GM19468 (cell line): ENCODE data around the gene TP53I3.
A peak's percentile ranks its signal among the peaks of the same experiment; 100 is the strongest.
"Not testable (repeated sequence)": the region's sequence is repeated elsewhere in the genome, so short reads cannot be mapped to it uniquely, and the experiment has no call there.

ENCODE experiments used
- ATAC-seq: cut with Tn5 transposase; IDR thresholded peaks from one replicate; pipeline ENCODE4 v1.9.1; 2021; ENCODE audit warnings: mild to moderate bottlenecking, moderate library complexity, moderate number of reproducible peaks; ENCODE audit not compliant: unreplicated experiment; ENCODE audit errors: extremely low read depth

The TP53I3 gene

DNA sequence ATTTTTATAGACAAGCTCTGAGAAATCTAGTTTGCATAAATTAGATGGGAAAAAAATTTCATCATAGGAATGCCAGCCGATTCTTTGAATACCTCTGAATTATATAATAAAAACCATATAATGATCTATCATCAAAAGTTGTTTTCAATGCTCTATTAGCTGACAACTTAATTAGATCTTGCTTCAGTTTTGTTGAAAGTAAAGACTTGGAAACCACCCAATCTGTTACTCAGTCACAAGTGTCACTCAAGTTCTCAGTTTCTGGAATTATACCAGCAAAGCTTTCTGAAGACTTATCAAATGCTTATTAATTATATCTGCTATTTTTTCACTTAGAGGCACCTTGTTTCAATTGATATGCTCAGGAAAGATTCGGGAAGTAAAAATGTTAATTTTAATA, 17.4 kb upstream of the TP53I3 start:
- no peak for ATAC-seq

DNA sequence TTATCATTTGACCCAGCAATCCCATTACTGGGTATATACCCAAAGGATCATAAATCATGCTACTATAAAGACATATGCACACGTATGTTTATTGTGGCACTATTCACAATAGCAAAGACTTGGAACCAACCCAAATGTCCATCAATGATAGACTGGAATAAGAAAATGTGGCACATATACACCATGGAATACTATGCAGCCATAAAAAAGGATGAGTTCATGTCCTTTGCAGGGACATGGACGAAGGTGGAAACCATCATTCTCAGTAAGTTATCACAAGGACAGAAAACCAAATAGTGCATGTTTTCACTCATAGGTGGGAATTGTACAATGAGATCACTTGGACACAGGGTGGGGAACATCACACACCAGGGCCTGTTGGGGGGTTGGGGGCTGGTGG, 16.1 kb upstream of the TP53I3 start:
- not testable (repeated sequence) for ATAC-seq

DNA sequence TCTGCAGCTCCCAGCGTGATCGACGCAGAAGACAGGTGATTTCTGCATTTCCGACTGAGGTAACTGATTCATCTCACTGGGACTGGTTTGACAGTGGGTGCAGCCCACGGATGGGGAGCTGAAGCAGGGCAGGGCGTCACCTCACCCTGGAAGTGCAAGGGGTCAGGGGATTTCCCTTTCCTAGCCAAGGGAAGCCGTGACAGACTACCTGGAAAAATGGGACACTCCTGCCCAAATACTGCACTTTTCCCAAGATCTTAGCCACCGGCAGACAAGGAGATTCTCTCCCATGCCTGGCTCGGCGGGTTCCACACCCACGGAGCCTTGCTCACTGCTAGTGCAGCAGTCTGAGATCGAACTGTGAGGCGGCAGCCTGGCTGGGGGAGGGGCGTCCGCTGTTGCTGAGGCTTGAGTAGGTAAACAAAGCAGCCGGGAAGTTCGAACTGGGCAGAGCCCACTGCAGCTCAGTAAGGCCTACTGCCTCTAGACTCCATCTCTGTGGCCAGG, 10.6 kb upstream of the TP53I3 start:
- not testable (repeated sequence) for ATAC-seq

DNA sequence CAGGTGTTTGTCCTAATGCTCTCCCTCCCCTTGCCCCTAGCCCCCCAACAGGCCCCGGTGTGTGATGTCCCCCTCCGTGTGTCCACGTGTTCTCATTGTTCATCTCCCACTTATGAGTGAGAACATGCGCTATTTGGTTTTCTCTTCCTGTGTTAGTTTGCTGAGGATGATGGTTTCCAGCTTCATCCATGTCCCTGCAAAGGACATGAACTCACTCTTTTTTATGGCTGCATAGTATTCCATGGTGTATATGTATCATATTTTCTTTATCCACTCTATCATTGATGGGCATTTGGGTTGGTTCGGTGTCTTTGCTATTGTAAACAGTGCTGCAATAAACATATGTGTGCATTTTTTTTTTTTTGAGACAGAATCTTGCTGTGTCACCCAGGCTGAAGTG, 8.6 kb upstream of the TP53I3 start:
- not testable (repeated sequence) for ATAC-seq

DNA sequence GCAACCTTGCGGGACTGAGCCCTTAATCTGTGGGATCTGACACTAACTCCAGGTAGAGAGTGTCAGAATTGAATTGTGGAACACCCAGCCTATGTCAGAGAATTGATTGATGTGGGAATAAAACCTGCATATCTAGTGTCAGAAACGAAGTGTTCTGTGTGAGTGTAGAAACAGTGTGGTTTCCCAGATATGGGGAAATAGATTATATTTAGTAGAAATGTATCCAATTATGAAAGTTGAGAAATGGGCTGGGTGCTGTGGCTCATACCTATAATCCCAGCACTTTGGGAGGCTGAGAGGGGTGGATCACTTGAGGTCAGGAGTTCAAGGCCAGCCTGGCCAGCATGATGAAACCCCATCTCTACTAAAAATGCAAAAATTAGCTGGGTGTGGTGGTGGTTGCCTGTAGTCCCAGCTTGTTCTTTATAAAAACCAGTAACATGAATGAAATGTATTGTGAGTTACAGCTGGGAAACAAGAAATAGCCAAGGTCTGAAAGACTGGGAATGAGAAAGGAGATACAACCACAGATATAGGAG, 4.3 kb upstream of the TP53I3 start:
- ATAC-seq, result no peak

DNA sequence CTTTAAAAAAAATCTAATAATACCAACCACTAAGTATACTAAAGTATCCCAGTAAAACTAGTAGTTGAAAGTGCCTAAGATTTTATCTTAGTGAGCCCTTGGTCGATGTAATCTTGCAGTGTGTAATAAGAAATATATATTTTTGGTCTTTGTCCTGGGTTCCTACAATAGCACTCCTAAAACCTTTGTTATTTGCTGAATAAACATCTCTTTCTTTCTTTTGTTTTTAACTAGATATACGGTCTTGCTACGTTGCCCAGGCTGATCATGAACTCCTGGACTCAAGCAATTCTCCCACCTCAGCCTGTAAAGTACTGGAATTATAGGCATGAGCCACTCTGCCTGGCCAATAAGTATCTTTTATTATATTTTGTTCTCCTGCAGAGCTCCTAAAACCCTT, 2.4 kb upstream of the TP53I3 start:
- ATAC-seq, result no peak

DNA sequence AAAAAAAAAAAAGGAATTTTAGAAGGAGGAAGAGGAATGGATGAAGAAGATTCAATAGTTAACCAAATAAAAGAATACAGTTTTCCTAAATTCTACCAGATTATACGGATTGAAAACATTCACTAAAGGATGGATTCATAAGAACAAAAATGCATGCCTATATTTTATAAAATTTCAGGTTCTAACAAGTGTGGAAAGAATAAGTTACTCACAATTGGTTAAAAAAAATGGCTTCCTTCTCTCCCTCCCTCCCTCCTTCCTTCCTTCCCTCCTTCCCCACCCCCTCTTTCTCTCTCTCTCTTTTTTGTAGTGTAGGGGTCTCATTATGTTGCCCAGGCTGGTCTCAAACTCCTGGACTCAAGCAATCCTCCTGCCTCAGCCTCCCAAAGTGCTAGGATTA, 1.6 kb upstream of the TP53I3 start:
- no peak for ATAC-seq

DNA sequence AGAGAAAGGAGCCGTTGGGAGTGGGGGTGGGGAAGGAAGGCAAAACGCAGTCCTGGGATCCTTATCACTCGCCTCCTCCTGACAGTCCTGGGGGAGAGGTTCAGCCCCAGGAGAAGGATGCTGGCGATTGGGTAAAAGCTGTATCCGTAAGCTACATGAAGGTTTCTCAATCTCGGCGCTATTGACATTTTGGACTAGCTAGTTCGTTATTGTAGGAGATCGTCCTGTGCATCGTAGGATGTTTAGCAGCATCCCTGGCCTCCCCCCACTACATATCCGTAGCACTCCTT, 511 bp upstream of the TP53I3 start:
- no peak for ATAC-seq

DNA sequence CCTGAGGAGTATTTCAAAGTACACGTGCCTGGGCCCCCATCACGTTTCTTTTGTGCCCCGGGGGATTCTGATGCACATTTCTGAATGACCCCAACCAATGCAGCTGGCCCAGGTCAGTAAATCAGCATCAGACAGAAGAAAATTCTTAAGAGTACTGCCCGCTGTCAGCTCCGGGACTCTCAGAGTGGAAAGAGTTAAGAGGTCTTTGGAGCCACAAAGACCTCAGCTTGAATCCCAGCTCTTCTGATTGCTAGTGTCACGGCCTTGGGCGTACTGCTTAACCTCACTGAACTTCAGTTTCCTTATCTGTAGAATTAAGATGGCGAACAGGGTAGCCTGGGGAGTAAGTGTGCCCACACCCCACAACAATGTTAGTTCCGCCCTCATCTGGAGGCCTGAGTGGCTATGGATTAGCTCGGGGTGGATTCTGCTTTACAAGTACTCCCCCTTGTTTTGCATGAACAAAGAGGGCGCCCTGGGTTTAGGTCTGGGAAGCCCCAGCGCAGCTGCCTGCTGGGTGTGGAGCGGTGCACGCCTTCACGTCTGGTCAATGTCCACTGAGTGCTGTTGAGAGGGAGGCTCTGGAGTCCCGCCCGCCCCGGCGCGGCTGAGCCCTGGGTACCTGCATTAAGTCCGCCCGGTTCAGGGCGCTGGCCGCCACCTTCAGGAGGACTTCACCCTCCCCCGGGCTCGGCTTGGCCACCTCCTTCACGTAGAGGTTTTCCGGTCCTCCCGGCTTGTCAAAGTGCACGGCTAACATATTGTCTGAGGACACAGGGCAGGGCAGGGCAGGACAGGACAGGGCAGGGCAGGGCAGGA, 858 bp downstream of the TP53I3 start:
- peak; percentile 28 for ATAC-seq

DNA sequence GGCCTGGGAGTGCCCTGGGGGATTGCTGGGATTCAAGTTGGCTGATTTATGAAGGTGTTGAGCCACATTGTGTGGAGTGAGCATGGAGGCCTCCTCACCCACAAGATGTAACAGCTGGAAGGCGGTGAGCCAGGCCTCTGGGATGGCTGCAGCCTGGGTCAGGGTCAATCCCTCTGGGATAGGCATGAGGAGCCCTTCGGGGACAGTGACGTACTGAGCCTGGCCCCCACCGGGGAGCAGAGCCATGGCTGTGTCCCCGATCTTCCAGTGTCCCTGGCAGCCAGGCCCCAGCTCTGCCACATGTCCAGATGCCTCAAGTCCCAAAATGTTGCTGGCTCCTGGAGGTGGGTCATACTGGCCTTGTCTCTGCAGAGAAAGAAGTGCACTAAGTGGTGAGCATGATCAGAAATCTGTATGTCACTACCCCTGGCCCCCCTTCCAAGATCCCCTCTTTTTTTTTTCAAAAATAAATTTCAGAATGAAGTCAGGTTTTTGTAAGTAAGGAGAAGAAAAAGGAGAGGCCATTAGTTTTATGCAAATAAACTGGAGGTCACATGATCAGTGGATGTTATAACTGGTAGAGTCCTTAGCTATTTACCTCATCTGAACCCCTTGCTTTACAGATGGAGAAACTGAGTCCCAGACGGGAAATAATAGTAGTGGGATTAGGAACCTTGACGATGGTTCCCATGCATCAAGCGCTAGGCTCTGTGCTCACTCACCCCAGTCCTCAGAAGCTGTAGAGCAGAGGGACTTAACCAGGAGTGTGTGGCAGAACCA, 1.7 kb downstream of the TP53I3 start:
- ATAC-seq, result no peak

DNA sequence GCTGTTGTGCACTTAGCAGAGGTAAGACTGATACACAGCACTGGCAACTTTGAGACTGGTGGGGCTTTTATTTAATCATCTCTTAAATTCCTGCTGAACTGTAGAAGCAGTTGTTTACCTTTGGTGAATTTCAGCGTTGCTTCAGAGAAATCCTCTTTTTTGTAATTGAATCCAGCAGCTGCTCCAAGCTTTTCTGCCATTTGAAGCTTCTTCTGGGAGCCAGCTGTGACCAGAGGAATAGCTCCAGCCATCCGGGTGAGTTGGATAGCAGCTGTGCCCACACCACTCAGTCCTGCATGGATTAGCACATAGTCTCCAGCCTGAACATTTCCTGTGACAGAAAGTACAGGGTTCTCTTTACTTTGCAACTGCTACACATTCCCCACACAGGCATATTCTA, 3.9 kb downstream of the TP53I3 start:
- ATAC-seq, result no peak

DNA sequence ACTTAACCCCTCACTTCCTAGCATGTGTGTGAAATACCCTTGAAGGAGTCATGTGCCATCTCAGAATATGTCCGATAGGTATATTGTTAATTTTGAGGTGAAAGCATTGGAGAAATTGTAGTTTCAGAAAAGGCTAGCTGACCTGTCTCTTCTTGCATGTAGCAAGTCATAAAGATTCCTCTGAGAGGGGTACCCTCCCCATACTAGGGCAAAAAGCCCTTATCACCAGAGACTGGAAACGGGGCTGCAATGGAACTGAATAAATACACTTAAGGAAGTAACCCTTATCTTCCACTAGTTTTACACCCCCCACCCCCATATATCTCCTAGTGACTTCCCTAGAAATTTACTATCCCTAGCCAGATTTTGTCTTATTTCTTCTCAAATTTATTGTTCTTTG, 6.8 kb downstream of the TP53I3 start:
- no peak for ATAC-seq

DNA sequence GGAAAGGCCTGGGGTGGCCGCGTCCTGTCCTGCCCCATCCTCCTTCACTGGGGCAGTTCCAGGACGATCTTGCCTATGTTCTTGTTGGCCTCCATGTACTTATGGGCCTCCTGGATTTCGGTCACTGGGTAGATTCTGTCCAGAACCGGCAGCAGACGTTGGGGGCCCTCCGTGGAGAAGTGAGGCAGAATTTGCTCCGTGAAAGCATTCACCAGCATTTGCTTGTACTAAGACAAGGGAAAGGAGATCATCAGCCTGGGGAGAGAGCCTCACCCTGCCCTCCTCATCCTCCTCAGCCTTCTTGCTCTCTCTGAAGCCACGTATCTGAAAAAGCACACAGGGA, 7.1 kb downstream of the TP53I3 start:
- no peak for ATAC-seq

DNA sequence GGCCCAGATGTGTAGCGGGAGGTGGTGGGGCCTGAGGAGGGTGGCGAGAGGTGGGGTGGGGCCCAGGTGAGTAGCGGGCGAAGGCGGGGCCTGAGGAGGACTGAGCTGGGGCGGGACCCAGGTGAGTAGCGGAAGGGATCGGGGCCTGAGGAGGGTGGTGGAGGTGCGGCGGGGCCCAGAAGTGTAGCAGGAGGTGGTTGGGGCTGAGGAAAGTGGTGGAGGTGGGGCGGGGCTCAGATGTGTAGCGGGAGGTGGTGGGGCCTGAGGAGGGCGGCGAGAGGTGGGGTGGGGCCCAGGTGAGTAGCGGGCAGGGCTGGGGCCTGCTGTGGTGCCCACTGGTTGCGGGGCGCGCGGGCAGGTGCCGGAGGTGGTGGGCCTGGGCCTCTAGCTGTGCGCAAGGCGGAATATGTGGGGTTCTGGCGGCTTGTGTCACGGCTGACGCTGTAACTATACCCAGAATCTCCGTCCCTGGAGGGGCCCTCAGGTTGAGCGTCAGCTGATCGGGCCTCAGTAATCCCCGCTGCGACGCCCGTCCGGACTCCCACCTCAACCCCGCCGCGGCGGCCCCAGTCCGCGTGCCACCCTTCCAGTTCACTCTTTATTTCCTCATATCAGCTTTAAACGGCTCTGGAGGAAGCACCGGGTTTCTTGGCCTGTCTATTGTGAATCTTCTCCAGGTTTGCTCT, 7.6 kb downstream of the TP53I3 start:
- ATAC-seq, result peak; percentile 1

DNA sequence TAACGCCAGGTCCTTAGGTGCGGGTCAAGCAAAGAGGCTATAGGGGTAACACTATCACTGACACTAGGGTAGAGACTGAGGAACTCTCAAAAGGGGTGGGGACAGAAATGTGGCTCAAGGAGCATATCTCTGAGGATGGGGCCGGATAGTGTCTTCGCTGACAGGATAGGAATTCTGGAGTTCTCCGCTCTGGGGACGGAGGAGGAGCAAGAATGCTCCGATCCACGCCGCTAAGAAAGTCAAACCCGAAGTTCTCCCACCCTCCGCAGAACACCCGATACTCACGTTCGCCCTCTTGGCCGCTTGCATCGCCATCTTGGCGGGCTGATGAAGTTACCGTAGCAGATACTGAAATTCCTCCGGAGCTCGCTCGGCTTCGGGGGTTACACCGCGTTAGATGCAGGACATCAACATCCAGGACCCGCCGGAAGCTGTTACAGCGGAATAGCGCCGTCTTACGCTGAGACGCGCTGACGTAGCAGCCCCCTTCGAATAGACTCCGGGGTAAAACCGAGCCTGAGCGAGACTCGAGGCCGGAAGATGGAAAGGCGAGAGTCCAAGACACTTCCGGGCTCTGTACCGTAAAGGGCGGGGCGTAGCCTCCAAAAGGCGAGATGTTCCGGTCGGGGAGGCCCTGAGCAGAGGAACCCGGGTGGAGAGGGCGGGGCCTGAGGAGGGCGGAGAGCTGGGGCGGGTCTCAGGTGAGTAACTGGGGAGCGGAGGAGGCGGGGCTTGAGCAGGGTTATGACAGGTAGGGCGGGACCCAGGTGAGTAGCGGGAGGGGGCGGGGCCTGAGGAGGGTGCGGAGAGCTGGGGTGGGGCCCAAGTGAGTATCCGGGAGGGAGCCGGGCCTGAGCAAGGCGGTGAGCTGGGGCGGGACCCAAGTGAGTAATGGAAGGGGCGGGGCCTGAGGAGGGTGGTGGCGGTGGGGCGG, 8.5 kb downstream of the TP53I3 start, which contains the start of gene SF3B6:
Gene SF3B6, minus strand, starts transcription at position 412 of the 934 bp plus-strand sequence. Its CDS starts 97 bp downstream, at position 315.
- peak; percentile 95 for ATAC-seq

DNA sequence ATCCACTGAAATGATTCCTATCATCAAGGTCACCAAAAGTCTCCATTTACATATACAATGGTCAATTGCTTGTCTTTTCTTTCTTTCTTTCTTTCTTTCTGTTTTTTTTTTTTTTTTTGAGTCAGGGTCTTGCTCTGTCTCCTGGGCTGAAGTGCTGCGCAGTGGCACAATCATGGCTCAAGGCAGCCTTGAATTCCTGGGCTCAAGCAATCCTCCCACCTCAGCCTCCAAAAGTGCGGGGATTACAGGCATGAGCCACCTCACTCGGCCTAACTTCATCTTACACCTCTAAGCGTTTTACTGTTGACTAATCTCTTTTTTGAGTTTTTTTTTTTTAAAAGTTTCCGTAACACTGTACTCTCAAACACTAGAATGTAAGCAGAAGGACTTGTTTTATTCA, 9.4 kb downstream of the TP53I3 start:
- no peak for ATAC-seq

DNA sequence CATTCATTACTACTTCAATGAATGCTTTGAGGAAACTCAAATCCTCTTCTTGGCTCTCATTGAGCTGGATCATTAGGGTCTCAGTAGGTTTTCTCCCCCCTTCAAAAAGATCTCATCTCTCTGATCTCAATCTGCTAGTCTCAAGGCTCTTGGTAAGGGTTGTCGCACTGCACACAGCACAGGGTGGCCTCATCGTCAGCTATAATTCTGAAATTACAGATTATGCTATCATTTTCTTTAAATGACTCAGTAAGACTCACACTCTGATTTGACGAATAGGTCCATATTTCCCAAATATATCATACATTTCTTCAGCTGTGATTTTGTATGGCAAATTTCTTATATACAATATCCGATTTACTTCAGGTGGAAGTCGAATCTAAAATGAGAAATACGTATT, 10.8 kb downstream of the TP53I3 start:
- ATAC-seq, result no peak

DNA sequence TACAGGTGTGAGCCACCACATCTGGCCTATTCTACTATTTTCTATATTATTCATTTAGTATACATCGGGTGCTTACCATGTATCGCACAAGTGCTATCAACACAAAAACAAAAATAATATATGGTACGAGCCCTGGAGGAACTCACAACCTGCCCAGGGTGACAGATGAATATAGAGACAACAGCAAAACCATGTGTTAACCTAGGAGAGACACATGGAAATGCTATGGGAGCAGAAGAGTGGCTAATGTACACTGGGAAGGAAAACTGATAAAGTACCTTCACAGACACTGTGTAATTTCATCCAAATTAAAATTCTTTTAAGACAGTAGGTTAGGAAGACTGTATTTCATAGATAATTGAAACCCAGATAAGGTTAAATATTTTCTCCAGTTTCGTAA, 12.4 kb downstream of the TP53I3 start:
- ATAC-seq, result no peak

DNA sequence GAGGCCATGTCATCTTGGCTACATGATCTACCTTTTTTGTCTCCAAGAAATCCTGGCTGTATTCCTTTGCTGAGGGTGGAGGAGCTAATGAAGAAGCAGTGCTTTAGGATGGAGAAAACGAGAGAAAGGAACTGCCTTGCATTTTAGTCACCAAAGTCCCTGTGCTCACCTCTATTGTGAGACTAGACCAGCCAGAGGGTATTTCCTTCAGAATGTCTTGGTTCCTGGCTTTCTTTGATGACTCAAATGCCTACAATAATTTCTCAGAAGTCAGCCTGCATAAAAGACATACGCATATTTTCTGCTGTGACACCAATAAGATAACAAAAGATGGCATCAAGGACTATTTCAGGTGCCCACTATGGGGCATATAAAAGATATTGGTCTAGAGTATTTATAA, 19.3 kb downstream of the TP53I3 start:
- ATAC-seq, result no peak
